NOMO-1 (cell line): Measurements from ENCODE around the gene PDLIM7.
A peak's percentile ranks its signal among the peaks of the same experiment; 100 is the strongest.

Experiments
- DNase-seq, 2 experiments: peaks; one replicate each; lab custom pipeline; 2025; ENCODE audit not compliant: unreplicated experiment in 2 of 2; lab: John Stamatoyannopoulos, UW

PDLIM7 gene

DNA sequence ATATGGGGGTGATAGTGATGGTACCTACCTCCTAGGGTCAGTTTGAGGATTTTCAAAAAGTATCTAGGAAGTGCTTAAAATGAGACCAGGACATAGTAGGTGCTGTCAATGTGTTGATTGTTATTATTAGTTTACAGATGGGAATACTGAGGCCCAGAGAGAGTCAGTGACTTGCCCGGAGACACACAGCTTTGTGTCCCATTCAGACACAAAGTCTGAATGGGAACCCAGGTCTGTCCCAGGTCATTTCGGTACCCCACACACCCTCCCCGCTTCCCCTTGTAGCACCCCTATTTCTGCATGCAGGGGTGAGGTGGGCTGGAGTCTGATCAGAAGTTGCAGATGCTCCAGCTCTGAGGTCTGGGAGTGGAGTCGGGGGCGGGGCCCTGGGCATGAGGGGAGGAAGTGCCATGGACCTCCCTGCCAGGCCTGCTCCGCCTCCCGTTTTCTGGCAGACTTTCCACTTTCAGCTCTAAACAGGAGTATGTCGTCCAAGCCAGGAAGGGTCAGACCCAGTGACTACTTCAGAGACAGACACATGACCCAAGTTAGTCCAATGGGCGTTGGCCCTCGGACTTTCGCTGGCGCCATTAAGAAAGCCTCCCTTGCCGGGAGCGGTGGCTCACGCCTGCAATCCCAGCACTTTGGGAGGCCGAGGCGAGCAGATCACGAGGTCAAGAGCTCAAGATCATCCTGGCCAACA is 20.7 kb downstream of the PDLIM7 start:
- DNase-seq, result no peak

- DNase-seq, result no peak
Measured at GRCh38 chr5:177475563-177476427, 21.6 kb downstream of the PDLIM7 start.

GRCh38 chr5:177474846-177475562 is 22.4 kb downstream of the PDLIM7 start:
- peak in 1 of 2 experiments; percentile 13 for DNase-seq

DNA sequence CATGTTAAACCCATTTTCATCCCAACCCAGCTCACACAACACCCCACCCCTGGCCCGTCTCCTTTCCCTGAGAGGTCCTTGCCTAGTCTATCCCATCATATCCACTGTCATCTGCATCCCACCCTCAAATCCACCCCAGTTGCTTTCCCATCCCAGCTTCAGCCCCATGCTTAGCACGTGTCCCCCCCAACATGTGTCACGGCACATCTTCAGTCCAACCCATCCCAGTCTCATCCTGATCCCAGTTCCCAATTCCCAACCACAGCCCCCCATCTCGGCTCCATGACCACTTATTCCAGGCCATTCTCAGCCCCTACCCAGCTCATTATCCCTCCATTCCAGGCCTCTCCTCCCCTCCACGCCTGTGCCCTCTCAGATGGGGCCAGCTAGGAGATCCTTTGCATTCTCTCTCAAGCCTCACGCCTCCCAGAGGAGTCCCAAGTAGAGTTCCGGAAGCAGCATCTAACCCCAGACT is 23.4 kb downstream of the PDLIM7 start:
- no peak for DNase-seq

GRCh38 chr5:177473443-177474001 is 23.9 kb downstream of the PDLIM7 start, which contains the start of gene DBN1:
DBN1 (minus strand) TSS chr5:177473634; CDS start chr5:177473521, 113 bp downstream.
- DNase-seq, result no peak

GRCh38 chr5:177472460-177473442 is 24.7 kb downstream of the PDLIM7 start:
- DNase-seq, result no peak

- DNase-seq, result no peak
Measured at GRCh38 chr5:177471610-177472356, 25.6 kb downstream of the PDLIM7 start.

DNA sequence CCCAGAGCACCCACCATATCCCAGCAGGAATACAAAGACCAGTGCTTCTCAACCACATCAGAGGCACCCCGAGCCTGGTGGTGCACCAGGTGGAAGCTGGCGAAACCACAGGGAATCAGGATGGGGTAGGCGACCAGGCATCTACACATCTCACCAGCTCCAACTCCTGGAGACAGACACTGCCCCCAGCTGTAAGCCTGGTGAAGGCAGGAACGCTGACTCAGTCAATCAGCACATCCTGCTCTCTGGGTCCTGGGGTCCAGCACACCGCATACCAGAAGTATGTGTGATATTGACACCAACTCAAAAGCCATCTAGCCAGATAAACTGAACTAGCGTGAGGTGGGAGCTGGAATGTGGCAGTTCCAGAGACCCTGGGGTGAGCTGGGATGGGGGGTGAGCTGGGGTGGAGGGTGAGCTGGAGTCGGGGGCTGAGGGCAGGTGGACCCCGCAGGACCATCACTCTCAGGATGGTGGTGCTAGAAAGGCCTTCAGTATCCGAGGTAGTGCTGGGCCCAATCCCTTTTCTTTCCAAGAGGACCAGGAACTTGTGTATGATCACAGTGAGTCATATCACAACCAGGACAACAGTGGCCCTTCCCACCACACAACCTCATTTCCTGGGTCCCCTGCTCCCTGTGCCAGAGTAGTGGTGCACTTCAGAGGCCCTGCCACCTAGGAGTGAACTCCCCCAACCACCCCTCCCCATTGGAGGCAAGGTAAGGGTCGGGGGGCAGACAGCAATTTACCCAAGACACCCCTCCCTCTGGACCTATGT is 26.5 kb downstream of the PDLIM7 start:
- DNase-seq, result no peak

- no peak for DNase-seq
Measured at GRCh38 chr5:177469750-177470525, 27.5 kb downstream of the PDLIM7 start.

- DNase-seq, result no peak
Measured at GRCh38 chr5:177468685-177469628, 28.4 kb downstream of the PDLIM7 start.

DNA sequence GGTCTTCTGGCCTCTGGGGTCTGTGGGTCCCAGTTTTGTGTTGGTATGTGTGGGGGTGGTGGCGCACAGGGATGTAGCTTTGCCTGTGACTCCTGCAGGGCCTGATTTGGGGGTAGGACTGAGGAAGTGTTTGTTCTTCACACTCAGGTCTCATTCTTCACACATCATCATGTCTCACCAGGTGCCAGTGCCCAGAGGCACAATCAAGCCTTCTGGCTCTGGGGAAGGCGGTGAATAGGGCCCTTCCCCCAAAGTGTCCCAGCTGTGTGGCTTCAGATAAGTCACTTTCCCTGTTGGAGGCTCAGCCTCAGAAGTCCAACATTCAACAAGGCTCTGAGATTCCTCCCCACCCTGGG is 29.1 kb downstream of the PDLIM7 start:
- no peak for DNase-seq

GRCh38 chr5:177467436-177467835 is 30.0 kb downstream of the PDLIM7 start:
- DNase-seq, result no peak

DNA sequence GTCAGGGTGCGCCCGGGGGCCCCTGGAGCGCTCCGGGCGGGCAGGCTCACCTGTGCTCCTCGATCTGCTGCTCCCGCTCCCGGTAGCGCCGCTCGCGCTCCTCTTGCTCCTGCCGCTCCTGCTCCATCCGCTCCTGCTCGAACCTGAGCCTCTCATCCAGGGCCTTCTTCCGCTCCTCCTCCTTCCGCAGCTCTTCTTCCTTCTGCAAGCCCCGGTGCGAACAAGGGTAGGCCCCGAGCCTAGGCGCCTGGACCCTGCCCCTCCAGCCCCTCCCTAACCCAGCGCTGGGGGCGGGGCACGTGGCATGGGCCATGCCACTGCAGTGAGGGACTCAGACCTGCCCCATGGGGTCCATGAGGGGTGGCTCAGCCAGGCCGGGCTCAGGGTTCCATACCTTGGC is 30.5 kb downstream of the PDLIM7 start:
- DNase-seq, result no peak

DNA sequence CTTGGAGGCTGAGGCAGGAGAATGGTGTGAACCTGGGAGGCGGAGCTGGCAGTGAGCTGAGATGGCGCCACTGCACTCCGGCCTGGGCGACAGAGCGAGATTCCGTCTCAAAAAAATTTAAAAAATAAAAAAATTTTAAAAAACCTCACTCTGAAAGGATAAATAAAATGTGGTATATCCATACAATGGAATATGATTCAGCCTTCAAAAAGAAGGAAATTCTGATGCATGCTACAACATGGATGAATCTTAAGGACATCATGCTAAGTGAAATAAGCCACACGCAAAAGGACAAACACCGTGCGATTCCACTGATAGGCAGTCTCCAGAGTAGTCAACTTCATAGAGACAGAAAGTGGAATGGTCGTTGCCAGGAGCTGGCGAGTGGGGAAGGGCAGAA is 32.4 kb downstream of the PDLIM7 start:
- DNase-seq, result no peak

DNA sequence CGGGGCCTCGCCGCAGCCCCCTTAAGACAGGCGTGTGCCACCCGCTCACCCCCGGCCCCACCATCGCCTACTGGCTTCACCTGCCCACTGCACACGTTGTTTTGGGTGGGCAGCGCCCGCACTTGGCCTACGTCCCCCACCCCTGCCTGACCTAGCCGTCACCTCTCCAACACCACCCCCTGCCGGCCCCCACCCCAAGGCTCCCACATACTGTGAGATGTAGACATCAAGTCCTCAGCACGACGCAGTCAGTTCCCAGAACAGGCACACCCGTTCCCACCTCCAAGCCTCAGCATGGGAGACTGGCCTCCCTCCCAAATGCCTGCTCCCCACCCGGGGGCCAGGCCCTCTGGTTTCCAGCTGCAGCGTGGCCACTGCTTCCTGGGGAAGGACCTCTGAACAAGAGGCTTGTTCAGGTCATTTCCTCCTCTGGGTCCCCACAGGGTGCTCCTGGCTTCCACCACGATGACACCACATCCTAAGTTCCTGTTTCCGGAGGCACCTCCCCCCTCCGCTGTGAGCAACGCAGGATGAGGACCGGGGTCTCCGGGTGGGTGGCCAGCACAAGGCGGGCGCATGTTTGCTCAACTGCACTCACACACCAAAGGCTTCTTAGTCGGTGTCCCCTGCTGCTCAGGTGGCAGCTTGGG is 35.3 kb downstream of the PDLIM7 start:
- peak; percentile 24 to 42 for DNase-seq
